HG02678 (cell line): ENCODE results near the gene ADGRG6.
"Not testable (repeated sequence)": the region's sequence is repeated elsewhere in the genome, so short reads cannot be mapped to it uniquely, and the experiment has no call there.

Experiments
- ATAC-seq: cut with Tn5 transposase; IDR thresholded peaks from one replicate; pipeline ENCODE4 v1.9.1; 2021; ENCODE audit warnings: mild to moderate bottlenecking, moderate library complexity; ENCODE audit not compliant: unreplicated experiment

Gene ADGRG6

GRCh38 chr6:142342986-142343385, 41.2 kb downstream of the ADGRG6 start:
- no peak for ATAC-seq

GRCh38 chr6:142343938-142344337, 42.1 kb downstream of the ADGRG6 start:
- ATAC-seq, result no peak

- ATAC-seq, result no peak
Observed at GRCh38 chr6:142345261-142345660, 43.5 kb downstream of the ADGRG6 start.

GRCh38 chr6:142346166-142346565, 44.4 kb downstream of the ADGRG6 start:
- ATAC-seq, result not testable (repeated sequence)

GRCh38 chr6:142349215-142349823, 47.5 kb downstream of the ADGRG6 start:
- no peak for ATAC-seq

- no peak for ATAC-seq
Observed at GRCh38 chr6:142350309-142350708, 48.5 kb downstream of the ADGRG6 start.

- no peak for ATAC-seq
Observed at GRCh38 chr6:142353690-142354089, 51.9 kb downstream of the ADGRG6 start.

GRCh38 chr6:142354650-142355049, 52.8 kb downstream of the ADGRG6 start:
- no peak for ATAC-seq

GRCh38 chr6:142355520-142356174, 53.8 kb downstream of the ADGRG6 start:
- ATAC-seq, result no peak

- ATAC-seq, result no peak
Observed at GRCh38 chr6:142356201-142356883, 54.5 kb downstream of the ADGRG6 start.

GRCh38 chr6:142356884-142357225, 55.0 kb downstream of the ADGRG6 start:
- no peak for ATAC-seq

GRCh38 chr6:142357879-142358278, 56.1 kb downstream of the ADGRG6 start:
- no peak for ATAC-seq

- ATAC-seq, result no peak
Observed at GRCh38 chr6:142359271-142359960, 57.6 kb downstream of the ADGRG6 start.

GRCh38 chr6:142361345-142361744, 59.5 kb downstream of the ADGRG6 start:
- ATAC-seq, result no peak

GRCh38 chr6:142361779-142362750, 60.3 kb downstream of the ADGRG6 start:
- no peak for ATAC-seq

- no peak for ATAC-seq
Observed at GRCh38 chr6:142367061-142367460, 65.3 kb downstream of the ADGRG6 start.

GRCh38 chr6:142367501-142368018, 65.8 kb downstream of the ADGRG6 start:
- no peak for ATAC-seq

- no peak for ATAC-seq
Observed at GRCh38 chr6:142369266-142369665, 67.5 kb downstream of the ADGRG6 start.

GRCh38 chr6:142372348-142372747, 70.5 kb downstream of the ADGRG6 start:
- ATAC-seq, result no peak
